ENCODE data around the gene ANO5. TPM values are rescaled to one million over a fixed set of nuclear protein-coding genes. Genes with fewer than 3 reads are reported as not detected.
A peak's percentile ranks its signal among the peaks of the same experiment; 100 is the strongest.

The ANO5 gene
- total RNA-seq = not detected in 2 replicates

DNA sequence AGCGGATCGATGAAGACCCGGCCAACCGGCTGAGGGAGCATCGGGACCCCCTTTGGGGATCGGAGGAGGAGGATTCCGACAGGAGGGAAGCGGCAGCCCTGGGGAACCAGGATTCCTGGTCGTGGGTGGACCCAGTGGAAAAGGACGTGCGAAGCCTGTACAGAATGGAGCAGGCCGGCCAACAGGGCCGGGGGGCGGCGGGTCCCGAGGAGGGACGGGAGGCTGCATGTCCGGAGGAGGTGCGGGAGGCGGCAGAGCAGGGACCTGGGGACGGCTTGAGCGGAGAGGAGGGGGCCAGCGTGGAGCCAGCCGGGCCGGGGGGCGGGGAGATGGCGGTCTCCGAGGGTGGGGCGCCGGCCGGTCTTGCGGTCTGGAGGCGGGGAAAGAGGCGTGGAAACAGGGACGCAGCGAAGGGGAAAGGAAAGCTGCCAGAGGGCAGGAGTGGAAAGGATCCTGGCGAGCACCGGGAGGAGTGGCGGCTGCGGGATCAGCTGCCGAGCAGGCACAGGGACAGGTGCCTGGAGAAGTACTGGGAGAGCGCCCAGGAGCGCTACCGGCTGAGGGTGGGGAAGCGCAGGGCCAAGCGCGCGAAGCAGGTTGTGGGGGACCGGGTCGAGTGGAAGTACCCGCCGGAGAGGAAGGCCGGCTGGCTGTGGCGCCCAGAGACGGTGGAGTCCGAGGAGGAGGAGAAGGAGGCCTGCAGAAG lies at the start of gene ANO5:
ANO5 (plus strand) TSS at position 444 of the 706 bp plus-strand sequence. CDS start 408 bp downstream, outside the sequence.
- Mint-ChIP-seq H3K27me3 (peaks cover 33% of the 10 kb centered on the region), H3K9me3 (no peaks in the 10 kb centered on the region), H3K4me3 (peak within 1 kb of the TSS; percentile 62), H3K27ac (no peak within 1 kb of the TSS), H3K36me3 (ENCODE audit: low read depth) (no peaks in the 10 kb centered on the region), H3K4me1 (peaks cover 2% of the 10 kb centered on the region)
- intact Hi-C loops (cut with micrococcal nuclease) = no loop called here
- no peak for DNase-seq

DNA sequence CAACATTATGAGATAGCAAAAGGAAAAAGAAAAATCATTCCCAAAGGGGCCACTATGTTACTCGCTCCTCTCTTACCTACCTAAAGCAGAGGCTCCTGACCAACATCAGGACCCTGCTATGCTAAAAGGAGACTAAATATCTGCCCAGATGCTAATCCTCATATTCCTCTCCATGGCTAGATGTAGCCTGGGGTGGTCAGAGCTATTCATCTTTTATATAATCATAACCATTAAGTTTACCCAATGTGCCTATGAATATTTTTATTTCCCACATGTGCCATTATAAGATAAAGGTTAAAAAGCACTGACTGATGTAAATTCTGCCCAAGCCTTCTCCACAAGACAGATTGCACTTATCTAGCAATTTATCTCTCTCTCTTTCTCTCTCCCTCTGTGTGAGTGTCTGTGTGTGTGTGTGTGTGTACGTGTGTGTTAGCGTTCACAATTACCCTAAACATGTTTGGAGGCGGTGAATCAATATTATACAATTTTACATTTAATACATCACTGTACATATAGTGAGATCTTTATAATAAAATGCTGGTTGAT lies 41.2 kb upstream of the ANO5 start:
- intact Hi-C loops (cut with micrococcal nuclease) = no loop called here
- no peak for DNase-seq
- Mint-ChIP-seq H3K4me3 (no peak overlapping the region), H3K27ac (no peak overlapping the region), H3K36me3 (ENCODE audit: low read depth) (no peaks in the 10 kb centered on the region), H3K9me3 (no peaks in the 10 kb centered on the region), H3K27me3 (no peaks in the 10 kb centered on the region), H3K4me1 (no peaks in the 10 kb centered on the region)

- Mint-ChIP-seq H3K27ac (no peak overlapping the region), H3K4me3 (no peak overlapping the region)
These were observed 35.4 kb upstream of the ANO5 start for GRCh38 chr11:22157531-22157930.

GRCh38 chr11:22161489-22161888 lies 31.4 kb upstream of the ANO5 start:
- Mint-ChIP-seq H3K27me3 (no peaks in the 10 kb centered on the region), H3K4me3 (no peak overlapping the region), H3K27ac (no peak overlapping the region), H3K9me3 (no peaks in the 10 kb centered on the region), H3K4me1 (no peaks in the 10 kb centered on the region), H3K36me3 (ENCODE audit: low read depth) (no peaks in the 10 kb centered on the region)
- intact Hi-C loops (cut with micrococcal nuclease) = loop anchor here (10.0 kb wide), 1 partner anchor 143 kb away; no protein-coding TSS in a partner anchor
- DNase-seq = no peak

More at GRCh38 chr11:22157531-22157930, 35.4 kb upstream of the ANO5 start:
- intact Hi-C loops (cut with micrococcal nuclease) = no loop called here
- no peaks in the 10 kb centered on the region for H3K27me3 Mint-ChIP-seq
- DNase-seq = no peak
- H3K4me1 Mint-ChIP-seq = no peaks in the 10 kb centered on the region
- no peaks in the 10 kb centered on the region for H3K9me3 Mint-ChIP-seq
- H3K36me3 Mint-ChIP-seq (ENCODE audit: low read depth) = no peaks in the 10 kb centered on the region

DNA sequence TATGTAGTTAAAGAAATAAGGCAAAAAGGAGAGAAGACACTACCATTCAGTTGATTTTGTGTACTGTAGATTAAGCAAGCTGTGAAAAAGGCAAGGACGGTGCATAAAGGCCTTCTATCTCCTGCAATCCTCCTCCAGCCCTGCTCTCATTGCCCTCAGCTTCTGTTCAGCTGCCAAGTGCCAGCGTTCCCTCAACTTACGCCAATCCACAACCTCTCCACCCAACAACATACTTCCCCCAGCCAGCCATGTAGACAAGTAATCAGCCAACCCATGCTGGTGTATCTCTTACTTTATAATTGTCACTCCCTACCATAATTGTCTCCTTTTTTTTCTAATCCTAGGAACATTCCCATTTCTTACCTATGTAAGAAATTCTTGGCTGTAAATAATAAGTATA lies 30.1 kb upstream of the ANO5 start:
- H3K9me3 Mint-ChIP-seq = no peaks in the 10 kb centered on the region
- intact Hi-C loops (cut with micrococcal nuclease) = loop anchor here (10.0 kb wide), 1 partner anchor 142 kb away; no protein-coding TSS in a partner anchor
- DNase-seq = no peak
- no peaks in the 10 kb centered on the region for H3K27me3 Mint-ChIP-seq
- H3K27ac Mint-ChIP-seq = no peak overlapping the region
- no peak overlapping the region for H3K4me3 Mint-ChIP-seq
- no peaks in the 10 kb centered on the region for H3K36me3 Mint-ChIP-seq (ENCODE audit: low read depth)
- no peaks in the 10 kb centered on the region for H3K4me1 Mint-ChIP-seq

DNA sequence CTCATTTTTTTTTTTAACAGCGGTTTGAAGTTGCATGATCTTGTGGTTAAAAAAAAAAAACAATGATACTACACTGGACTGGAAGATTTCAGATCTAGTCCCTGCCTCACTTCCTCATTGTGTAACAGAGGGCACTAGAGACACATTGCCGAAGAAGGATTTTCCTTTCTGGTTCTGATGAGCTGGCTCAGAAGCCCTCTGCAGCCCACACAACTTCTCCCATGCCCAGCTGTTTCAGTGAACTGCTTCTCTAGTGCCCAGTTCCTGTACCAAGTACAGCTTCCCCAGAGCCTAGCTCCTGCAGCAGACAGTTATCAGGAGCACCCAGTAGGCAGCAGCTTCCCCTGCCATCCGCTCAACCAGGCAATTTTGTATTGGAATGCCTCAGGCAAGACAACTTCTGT lies 29.5 kb upstream of the ANO5 start:
- no peak for DNase-seq
- Mint-ChIP-seq H3K27ac (no peak overlapping the region), H3K4me3 (no peak overlapping the region), H3K4me1 (no peaks in the 10 kb centered on the region), H3K36me3 (ENCODE audit: low read depth) (no peaks in the 10 kb centered on the region), H3K9me3 (no peaks in the 10 kb centered on the region), H3K27me3 (no peaks in the 10 kb centered on the region)
- intact Hi-C loops (cut with micrococcal nuclease) = loop anchor here (10.0 kb wide), 1 partner anchor 141 kb away; no protein-coding TSS in a partner anchor

- Mint-ChIP-seq H3K4me1 (no peaks in the 10 kb centered on the region), H3K4me3 (no peak overlapping the region), H3K27me3 (no peaks in the 10 kb centered on the region), H3K27ac (no peak overlapping the region), H3K36me3 (ENCODE audit: low read depth) (no peaks in the 10 kb centered on the region), H3K9me3 (no peaks in the 10 kb centered on the region)
- no peak for DNase-seq
- intact Hi-C loops (cut with micrococcal nuclease) = loop anchor here (10.0 kb wide), 1 partner anchor 140 kb away; no protein-coding TSS in a partner anchor
These were observed 27.8 kb upstream of the ANO5 start for GRCh38 chr11:22165087-22165486.

GRCh38 chr11:22165759-22166513 lies 26.9 kb upstream of the ANO5 start:
- no peaks in the 10 kb centered on the region for H3K36me3 Mint-ChIP-seq (ENCODE audit: low read depth)
- no peaks in the 10 kb centered on the region for H3K9me3 Mint-ChIP-seq
- no peak overlapping the region for H3K4me3 Mint-ChIP-seq
- H3K27me3 Mint-ChIP-seq = no peaks in the 10 kb centered on the region
- intact Hi-C loops (cut with micrococcal nuclease) = loop anchor here (10.0 kb wide), 1 partner anchor 139 kb away; no protein-coding TSS in a partner anchor
- H3K4me1 Mint-ChIP-seq = no peaks in the 10 kb centered on the region
- DNase-seq = no peak
- H3K27ac Mint-ChIP-seq = no peak overlapping the region

- Mint-ChIP-seq H3K36me3 (ENCODE audit: low read depth) (no peaks in the 10 kb centered on the region), H3K4me1 (no peaks in the 10 kb centered on the region), H3K4me3 (no peak overlapping the region), H3K27me3 (no peaks in the 10 kb centered on the region), H3K27ac (no peak overlapping the region), H3K9me3 (no peaks in the 10 kb centered on the region)
- DNase-seq = no peak
- intact Hi-C loops (cut with micrococcal nuclease) = loop anchor here (10.0 kb wide), 1 partner anchor 135 kb away; no protein-coding TSS in a partner anchor
These were observed 23.1 kb upstream of the ANO5 start for GRCh38 chr11:22169833-22170232.

DNA sequence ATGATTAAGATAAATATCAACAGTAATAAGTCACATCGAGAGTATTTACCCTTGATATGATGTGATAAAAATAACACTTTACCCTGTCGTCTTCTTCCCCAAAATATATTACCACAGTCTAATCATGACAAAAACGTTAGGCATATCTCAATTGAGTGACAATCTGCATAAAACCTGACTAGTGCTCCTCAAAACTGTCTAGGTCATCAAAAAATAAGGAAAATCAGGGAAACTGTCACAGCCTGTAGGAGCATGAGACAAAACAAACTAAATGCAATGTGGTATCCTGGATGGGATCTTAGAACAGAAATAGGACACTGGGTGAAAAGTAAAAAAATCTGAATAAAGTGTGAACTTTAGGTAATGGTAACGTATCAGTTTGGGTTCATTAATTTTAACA lies 19.4 kb upstream of the ANO5 start:
- no peak overlapping the region for H3K27ac Mint-ChIP-seq
- H3K4me3 Mint-ChIP-seq = no peak overlapping the region
- intact Hi-C loops (cut with micrococcal nuclease) = no loop called here
- no peaks in the 10 kb centered on the region for H3K9me3 Mint-ChIP-seq
- DNase-seq = no peak
- H3K4me1 Mint-ChIP-seq = no peaks in the 10 kb centered on the region
- no peaks in the 10 kb centered on the region for H3K27me3 Mint-ChIP-seq
- no peaks in the 10 kb centered on the region for H3K36me3 Mint-ChIP-seq (ENCODE audit: low read depth)

GRCh38 chr11:22177186-22177585 lies 15.7 kb upstream of the ANO5 start:
- Mint-ChIP-seq H3K27ac (no peak overlapping the region), H3K27me3 (no peaks in the 10 kb centered on the region), H3K36me3 (ENCODE audit: low read depth) (no peaks in the 10 kb centered on the region), H3K4me3 (no peak overlapping the region), H3K4me1 (no peaks in the 10 kb centered on the region), H3K9me3 (no peaks in the 10 kb centered on the region)
- no peak for DNase-seq
- intact Hi-C loops (cut with micrococcal nuclease) = no loop called here

- no peak overlapping the region for H3K27ac Mint-ChIP-seq
- intact Hi-C loops (cut with micrococcal nuclease) = no loop called here
- no peak for DNase-seq
- H3K9me3 Mint-ChIP-seq = no peaks in the 10 kb centered on the region
- H3K4me3 Mint-ChIP-seq = no peak overlapping the region
- H3K4me1 Mint-ChIP-seq = no peaks in the 10 kb centered on the region
- H3K36me3 Mint-ChIP-seq (ENCODE audit: low read depth) = no peaks in the 10 kb centered on the region
- H3K27me3 Mint-ChIP-seq = no peaks in the 10 kb centered on the region
These were observed 13.3 kb upstream of the ANO5 start for GRCh38 chr11:22179626-22180025.

DNA sequence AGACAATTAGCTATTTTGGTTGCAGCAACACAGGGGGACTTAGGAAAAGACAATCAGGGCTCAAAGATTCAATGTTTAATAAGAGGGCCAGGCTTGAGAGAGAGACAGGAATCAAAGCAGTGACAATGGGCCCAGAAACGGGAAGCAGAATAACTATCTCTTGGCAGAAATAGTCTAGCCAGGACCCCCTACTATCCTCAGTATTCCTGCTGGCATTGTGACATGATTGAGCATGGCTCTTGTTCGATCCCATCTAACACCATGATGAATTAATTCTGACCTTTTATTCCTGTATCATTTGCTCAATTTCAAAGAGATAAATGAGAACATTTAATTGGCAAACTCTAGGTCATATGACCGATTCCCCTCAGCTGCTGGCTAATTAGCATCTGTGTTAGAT lies 12.8 kb upstream of the ANO5 start:
- H3K4me3 Mint-ChIP-seq = no peak overlapping the region
- no peaks in the 10 kb centered on the region for H3K27me3 Mint-ChIP-seq
- H3K27ac Mint-ChIP-seq = no peak overlapping the region
- H3K9me3 Mint-ChIP-seq = no peaks in the 10 kb centered on the region
- H3K4me1 Mint-ChIP-seq = no peaks in the 10 kb centered on the region
- intact Hi-C loops (cut with micrococcal nuclease) = no loop called here
- H3K36me3 Mint-ChIP-seq (ENCODE audit: low read depth) = no peaks in the 10 kb centered on the region
- no peak for DNase-seq

GRCh38 chr11:22189660-22190059 lies 3.2 kb upstream of the ANO5 start:
- Mint-ChIP-seq H3K27ac (no peak overlapping the region), H3K27me3 (peaks cover 31% of the 10 kb centered on the region), H3K4me1 (peaks cover 2% of the 10 kb centered on the region), H3K36me3 (ENCODE audit: low read depth) (no peaks in the 10 kb centered on the region), H3K4me3 (no peak overlapping the region), H3K9me3 (no peaks in the 10 kb centered on the region)
- DNase-seq = no peak
- intact Hi-C loops (cut with micrococcal nuclease) = no loop called here

All from activated CD4-positive, alpha-beta T cell treated with anti-CD3 and anti-CD28 coated beads, Interleukin-2, amount 10 ng/mL, durations not matched to agents 24 days and 14 days (primary cell).